Measurements from ENCODE around the gene SORCS3.

The SORCS3 gene

GRCh38 chr10:104835422-104835821 lies 194.3 kb downstream of the SORCS3 start:
- no peak for DNase-seq (ENCODE audit: low read depth in 2 of 2)

- DNase-seq (ENCODE audit: low read depth in 2 of 2) = no peak
These were observed 201.6 kb downstream of the SORCS3 start for GRCh38 chr10:104842704-104843103.

GRCh38 chr10:104844073-104844472 lies 203.0 kb downstream of the SORCS3 start:
- no peak for DNase-seq (ENCODE audit: low read depth in 2 of 2)

GRCh38 chr10:104850023-104850422 lies 208.9 kb downstream of the SORCS3 start:
- no peak for DNase-seq (ENCODE audit: low read depth in 2 of 2)

GRCh38 chr10:104867966-104868598 lies 227.0 kb downstream of the SORCS3 start:
- DNase-seq (ENCODE audit: low read depth in 2 of 2) = no peak

GRCh38 chr10:104872691-104873090 lies 231.6 kb downstream of the SORCS3 start:
- DNase-seq (ENCODE audit: low read depth in 2 of 2) = no peak

- DNase-seq (ENCODE audit: low read depth in 2 of 2) = no peak
These were observed 232.1 kb downstream of the SORCS3 start for GRCh38 chr10:104873161-104873560.

- DNase-seq (ENCODE audit: low read depth in 2 of 2) = no peak
These were observed 234.5 kb downstream of the SORCS3 start for GRCh38 chr10:104875561-104875960.

GRCh38 chr10:104880624-104881398 lies 239.7 kb downstream of the SORCS3 start:
- no peak for DNase-seq (ENCODE audit: low read depth in 2 of 2)

GRCh38 chr10:104881740-104882139 lies 240.7 kb downstream of the SORCS3 start:
- DNase-seq (ENCODE audit: low read depth in 2 of 2) = no peak

- DNase-seq (ENCODE audit: low read depth in 2 of 2) = no peak
These were observed 252.0 kb downstream of the SORCS3 start for GRCh38 chr10:104892879-104893617.

GRCh38 chr10:104893701-104894100 lies 252.6 kb downstream of the SORCS3 start:
- no peak for DNase-seq (ENCODE audit: low read depth in 2 of 2)

GRCh38 chr10:104894681-104895080 lies 253.6 kb downstream of the SORCS3 start:
- DNase-seq (ENCODE audit: low read depth in 2 of 2) = no peak

GRCh38 chr10:104895541-104895940 lies 254.5 kb downstream of the SORCS3 start:
- no peak for DNase-seq (ENCODE audit: low read depth in 2 of 2)

GRCh38 chr10:104895981-104896380 lies 254.9 kb downstream of the SORCS3 start:
- DNase-seq (ENCODE audit: low read depth in 2 of 2) = no peak

- no peak for DNase-seq (ENCODE audit: low read depth in 2 of 2)
These were observed 256.6 kb downstream of the SORCS3 start for GRCh38 chr10:104897696-104898095.

- DNase-seq (ENCODE audit: low read depth in 2 of 2) = no peak
These were observed 258.7 kb downstream of the SORCS3 start for GRCh38 chr10:104899779-104900178.

- DNase-seq (ENCODE audit: low read depth in 2 of 2) = no peak
These were observed 262.3 kb downstream of the SORCS3 start for GRCh38 chr10:104903433-104903832.

- no peak for DNase-seq (ENCODE audit: low read depth in 2 of 2)
These were observed 263.7 kb downstream of the SORCS3 start for GRCh38 chr10:104904753-104905323.

GRCh38 chr10:104906112-104906511 lies 265.0 kb downstream of the SORCS3 start:
- DNase-seq (ENCODE audit: low read depth in 2 of 2) = no peak

GRCh38 chr10:104907521-104907920 lies 266.4 kb downstream of the SORCS3 start:
- no peak for DNase-seq (ENCODE audit: low read depth in 2 of 2)

GRCh38 chr10:104908581-104908980 lies 267.5 kb downstream of the SORCS3 start:
- no peak for DNase-seq (ENCODE audit: low read depth in 2 of 2)
